GM19463 (cell line): ENCODE data around the gene ARF4.
"Not testable (repeated sequence)": the region's sequence is repeated elsewhere in the genome, so short reads cannot be mapped to it uniquely, and the experiment has no call there.

Experiments used
- ATAC-seq: cut with Tn5 transposase; IDR thresholded peaks from one replicate; pipeline ENCODE4 v1.9.1; 2021; ENCODE audit warnings: mild to moderate bottlenecking, moderate library complexity; ENCODE audit not compliant: unreplicated experiment

Gene ARF4

GRCh38 chr3:57597127-57597923 lies at the start of gene ARF4:
Gene ARF4 (minus strand): TSS chr3:57597344. CDS start chr3:57597140, 204 bp downstream.
- peak; percentile 92 for ATAC-seq

GRCh38 chr3:57646723-57647122 lies 49.6 kb upstream of the ARF4 start:
- ATAC-seq, result no peak

GRCh38 chr3:57644740-57645139 lies 47.6 kb upstream of the ARF4 start:
- ATAC-seq, result no peak

GRCh38 chr3:57637391-57637790 lies 40.2 kb upstream of the ARF4 start:
- no peak for ATAC-seq

GRCh38 chr3:57634259-57634658 lies 37.1 kb upstream of the ARF4 start:
- not testable (repeated sequence) for ATAC-seq

- no peak for ATAC-seq
Observed at GRCh38 chr3:57627976-57628375, 30.8 kb upstream of the ARF4 start.

GRCh38 chr3:57624801-57625200 lies 27.7 kb upstream of the ARF4 start:
- no peak for ATAC-seq

GRCh38 chr3:57622362-57622761 lies 25.2 kb upstream of the ARF4 start:
- no peak for ATAC-seq

- ATAC-seq, result no peak
Observed at GRCh38 chr3:57617739-57618138, 20.6 kb upstream of the ARF4 start.

- ATAC-seq, result no peak
Observed at GRCh38 chr3:57616233-57616632, 19.1 kb upstream of the ARF4 start.

- not testable (repeated sequence) for ATAC-seq
Observed at GRCh38 chr3:57611870-57612269, 14.7 kb upstream of the ARF4 start.

GRCh38 chr3:57605683-57606082 lies 8.5 kb upstream of the ARF4 start:
- ATAC-seq, result no peak

- no peak for ATAC-seq
Observed at GRCh38 chr3:57604971-57605370, 7.8 kb upstream of the ARF4 start.

GRCh38 chr3:57600195-57600594 lies 3.1 kb upstream of the ARF4 start:
- ATAC-seq, result no peak

GRCh38 chr3:57598765-57599360 lies 1.7 kb upstream of the ARF4 start:
- no peak for ATAC-seq

GRCh38 chr3:57596495-57597126 lies 533 bp downstream of the ARF4 start:
- ATAC-seq, result no peak

GRCh38 chr3:57594576-57594975 lies 2.6 kb downstream of the ARF4 start:
- ATAC-seq, result no peak

- ATAC-seq, result no peak
Observed at GRCh38 chr3:57594144-57594543, 3.0 kb downstream of the ARF4 start.

GRCh38 chr3:57592306-57592705 lies 4.8 kb downstream of the ARF4 start:
- ATAC-seq, result no peak

- no peak for ATAC-seq
Observed at GRCh38 chr3:57587905-57588304, 9.2 kb downstream of the ARF4 start.

GRCh38 chr3:57586778-57587177 lies 10.4 kb downstream of the ARF4 start:
- no peak for ATAC-seq

GRCh38 chr3:57583544-57583943 lies 13.6 kb downstream of the ARF4 start:
- no peak for ATAC-seq
